H1 (cell line): Measurements from ENCODE around the gene ANO9. TPM values are rescaled to one million over a fixed set of nuclear protein-coding genes. Genes with fewer than 3 reads are reported as not detected.

ENCODE experiments used
- CTCF ChIA-PET: fragments of 300-600 bp; sonication (Branson Sonifier 250); formaldehyde crosslinking; loops from one replicate; lab custom pipeline; 2021; ENCODE audit not compliant: partially characterized antibody; lab: Charles Lee
- POLR2A ChIA-PET: fragments of 300-600 bp; sonication (Branson Sonifier 250); formaldehyde crosslinking; loops from one replicate; lab custom pipeline; 2021; ENCODE audit warnings: inconsistent platforms; ENCODE audit not compliant: partially characterized antibody; lab: Charles Lee
- DNase-seq, 2 experiments: peaks; one replicate each; pipeline versions ENCODE4 v3.0.0 to v3.0.0-alpha.2; 2010 to 2022; ENCODE audit warnings: low spot score in 2 of 2, low read depth in 1 of 2, mixed read lengths in 1 of 2
- FAIRE-seq: peaks from 2 replicates; lab custom pipeline; 2011; peaks lifted over from hg19 to GRCh38; lab: Jason Lieb, UNC
- H2AFZ ChIP-seq: 2 replicates; pipeline ENCODE4 v1.8.1; 2012; ENCODE audit warnings: low read length, inconsistent platforms
- H2AK5ac ChIP-seq: 2 replicates; pipeline ENCODE4 v1.6.1; 2013; ENCODE audit warnings: low read depth, low read length
- H2BK120ac ChIP-seq: replicated peaks from 2 replicates; pipeline ENCODE3; 2013; ENCODE audit warnings: low read depth, low read length, inconsistent platforms
- H2BK12ac ChIP-seq: 2 replicates; pipeline ENCODE4 v1.6.1; 2013; ENCODE audit warnings: low read depth, low read length
- H2BK15ac ChIP-seq: 2 replicates; pipeline ENCODE4 v1.6.1; 2013; ENCODE audit warnings: low read length
- H2BK20ac ChIP-seq: 2 replicates; pipeline ENCODE4 v1.6.1; 2013; ENCODE audit warnings: low read length
- H2BK5ac ChIP-seq: 2 replicates; pipeline ENCODE4 v1.6.1; 2013; ENCODE audit warnings: low read depth, low read length
- H3K14ac ChIP-seq: 2 replicates; pipeline ENCODE4 v1.6.1; 2013; ENCODE audit warnings: inconsistent platforms; ENCODE audit not compliant: insufficient read length
- H3K18ac ChIP-seq: 2 replicates; pipeline ENCODE4 v1.6.1; 2013; ENCODE audit warnings: low read length; ENCODE audit errors: extremely low read depth
- H3K23ac ChIP-seq: 2 replicates; pipeline ENCODE4 v1.6.1; 2013; ENCODE audit warnings: inconsistent platforms; ENCODE audit not compliant: insufficient read length
- H3K23me2 ChIP-seq: 2 replicates; pipeline ENCODE4 v1.6.1; 2013; ENCODE audit warnings: low read depth, low read length
- H3K27ac ChIP-seq: 2 replicates; pipeline ENCODE4 v1.6.1; 2011; ENCODE audit warnings: low read depth, low read length, inconsistent platforms
- H3K27me3 ChIP-seq, 4 experiments: replicated peaks in 1 of 4; 1 replicate in 1 of 4; 2 replicates in 3 of 4; pipeline versions ENCODE4 v1.6.1 to v1.8.1; 2011 to 2013; ENCODE audit warnings: low read length in 3 of 4, mild to moderate bottlenecking in 3 of 4, inconsistent platforms in 2 of 4, mixed read lengths in 2 of 4, moderate library complexity in 1 of 4; ENCODE audit not compliant: control insufficient read depth in 3 of 4, insufficient read depth in 3 of 4; ENCODE audit errors: extremely low read depth in 1 of 4
- H3K36me3 ChIP-seq, 4 experiments: 2 replicates each; pipeline versions ENCODE4 v1.6.1 to v1.8.1; 2011 to 2013; ENCODE audit warnings: mild to moderate bottlenecking in 4 of 4, low read length in 3 of 4, moderate library complexity in 2 of 4, control low read depth in 1 of 4, inconsistent platforms in 1 of 4; ENCODE audit not compliant: insufficient read depth in 4 of 4, control insufficient read depth in 2 of 4
- H3K4ac ChIP-seq: replicated peaks from 2 replicates; pipeline ENCODE3; 2013; ENCODE audit warnings: low read length, low read depth, mixed read lengths, inconsistent platforms; ENCODE audit not compliant: insufficient read length
- H3K4me1 ChIP-seq, 4 experiments: replicated peaks in 1 of 4; 1 replicate in 1 of 4; 2 replicates in 3 of 4; pipeline versions ENCODE4 v1.6.1 to v1.8.1; 2011 to 2013; ENCODE audit warnings: low read length in 3 of 4, inconsistent platforms in 2 of 4, mixed read lengths in 1 of 4; ENCODE audit not compliant: insufficient read depth in 4 of 4, control insufficient read depth in 3 of 4
- H3K4me2 ChIP-seq, 2 experiments: 2 replicates each; pipeline versions ENCODE4 v1.6.1 to v1.8.1; 2011 to 2013; ENCODE audit warnings: low read depth in 2 of 2, low read length in 2 of 2, control low read depth in 1 of 2, inconsistent platforms in 1 of 2, mild to moderate bottlenecking in 1 of 2; ENCODE audit not compliant: insufficient read depth in 1 of 2
- H3K4me3 ChIP-seq, 4 experiments: fragments of 200-600, 300-600 bp in 1 of 4; sonication (generic), shearing (Covaris generic), sonication (Bioruptor Twin) in 1 of 4; 2 replicates each; pipeline versions ENCODE4 v1.5.1 to v1.8.1; 2011 to 2016; ENCODE audit warnings: low read length in 4 of 4, low read depth in 3 of 4, control low read depth in 2 of 4, inconsistent platforms in 2 of 4, mild to moderate bottlenecking in 2 of 4, mixed read lengths in 1 of 4, moderate library complexity in 1 of 4; ENCODE audit not compliant: insufficient read depth in 2 of 4; ENCODE audit errors: extremely low read depth in 1 of 4
- H3K56ac ChIP-seq: replicated peaks from 2 replicates; pipeline ENCODE3; 2013; ENCODE audit warnings: low read depth, mild to moderate bottlenecking, mixed read lengths, low read length, inconsistent platforms; ENCODE audit not compliant: insufficient read length
- H3K79me1 ChIP-seq: 2 replicates; pipeline ENCODE4 v1.6.1; 2013; ENCODE audit warnings: low read depth, low read length, control low read depth
- H3K79me2 ChIP-seq, 2 experiments: 2 replicates each; pipeline versions ENCODE4 v1.6.1 to v1.8.1; 2012 to 2013; ENCODE audit warnings: low read length in 2 of 2, mild to moderate bottlenecking in 2 of 2, inconsistent platforms in 1 of 2; ENCODE audit not compliant: insufficient read depth in 2 of 2, control insufficient read depth in 1 of 2
- H3K9ac ChIP-seq, 4 experiments: replicated peaks in 1 of 4; 1 replicate in 1 of 4; 2 replicates in 3 of 4; pipeline versions ENCODE4 v1.6.1 to v1.8.1; 2011 to 2013; ENCODE audit warnings: low read depth in 3 of 4, low read length in 3 of 4, control low read depth in 2 of 4, mild to moderate bottlenecking in 2 of 4, moderate library complexity in 2 of 4, inconsistent platforms in 1 of 4; ENCODE audit errors: extremely low read depth in 1 of 4
- H3K9me3 ChIP-seq, 2 experiments: 2 replicates each; pipeline versions ENCODE4 v1.6.1 to v1.8.1; 2012 to 2013; ENCODE audit warnings: mild to moderate bottlenecking in 2 of 2, moderate library complexity in 2 of 2, control low read depth in 1 of 2, inconsistent platforms in 1 of 2, low read depth in 1 of 2, low read length in 1 of 2, mixed read lengths in 1 of 2; ENCODE audit not compliant: insufficient read depth in 2 of 2
- H4K20me1 ChIP-seq, 2 experiments: replicated peaks in 1 of 2; 2 replicates each; pipeline versions ENCODE3 to v1.8.1; 2011 to 2013; ENCODE audit warnings: inconsistent platforms in 2 of 2, low read length in 2 of 2, mild to moderate bottlenecking in 1 of 2; ENCODE audit not compliant: insufficient read depth in 2 of 2, control insufficient read depth in 1 of 2
- H4K5ac ChIP-seq: 2 replicates; pipeline ENCODE4 v1.6.1; 2013; ENCODE audit warnings: low read length, low read depth, mixed read lengths, inconsistent platforms; ENCODE audit not compliant: insufficient read length
- H4K8ac ChIP-seq: 2 replicates; pipeline ENCODE4 v1.8.0; 2013; ENCODE audit warnings: mild to moderate bottlenecking, moderate library complexity, low read length, inconsistent platforms; ENCODE audit not compliant: insufficient read depth; ENCODE audit errors: extremely low read depth
- H4K91ac ChIP-seq: replicated peaks from 2 replicates; pipeline ENCODE3; 2013; ENCODE audit warnings: low read length, mixed read lengths, inconsistent platforms; ENCODE audit not compliant: insufficient read length
- CBX5 ChIP-seq: fragments of 300-800, 300-1000 bp; sonication (generic); IDR thresholded peaks from 2 replicates; pipeline ENCODE4 v1.7.1; 2016; ENCODE audit warnings: antibody characterized with exemption, low read length, low read depth
- CTBP2 ChIP-seq: IDR thresholded peaks from 2 replicates; pipeline ENCODE4 v1.7.0; 2011; ENCODE audit warnings: borderline replicate concordance, mild to moderate bottlenecking, moderate library complexity, mixed read lengths, low read length; ENCODE audit not compliant: insufficient read depth, insufficient read length
- EP300 ChIP-seq, 2 experiments: IDR thresholded peaks; 1 replicate in 1 of 2; 2 replicates in 1 of 2; pipeline ENCODE4 v1.6.1; 2011 to 2012; ENCODE audit warnings: low read depth in 2 of 2, low read length in 2 of 2, mild to moderate bottlenecking in 2 of 2, borderline replicate concordance in 1 of 2, inconsistent platforms in 1 of 2, moderate library complexity in 1 of 2
- KDM5A ChIP-seq: fragments of 200-600 bp; IDR thresholded peaks from 2 replicates; pipeline ENCODE4 v1.7.1; 2012; ENCODE audit warnings: mild to moderate bottlenecking, low read length, inconsistent platforms, mixed read lengths
- MAFK ChIP-seq: IDR thresholded peaks from 2 replicates; pipeline ENCODE4 v1.6.1; 2012; ENCODE audit warnings: low read depth, mild to moderate bottlenecking, improper control_type of control experiment, low read length
- RXRA ChIP-seq: IDR thresholded peaks from 2 replicates; pipeline ENCODE4 v1.6.1; 2011; ENCODE audit warnings: low read depth, mild to moderate bottlenecking, low read length, moderate library complexity; ENCODE audit not compliant: insufficient read depth
- SAP30 ChIP-seq: fragments of 300-600 bp; sonication (generic); IDR thresholded peaks from 2 replicates; pipeline ENCODE4 v1.7.1; 2012; ENCODE audit warnings: low read length, moderate library complexity, mild to moderate bottlenecking, inconsistent platforms; ENCODE audit not compliant: insufficient read depth, insufficient replicate concordance
- SIRT6 ChIP-seq: IDR thresholded peaks from one replicate; pipeline ENCODE4 v1.7.1; 2012; ENCODE audit warnings: low read length, inconsistent platforms
- SP1 ChIP-seq: IDR thresholded peaks from 2 replicates; pipeline ENCODE4 v1.6.1; 2011; ENCODE audit warnings: low read depth, low read length
- TBP ChIP-seq: IDR thresholded peaks from 2 replicates; pipeline ENCODE4 v1.6.1; 2011; ENCODE audit warnings: low read depth, low read length, improper control_type of control experiment
- YY1 ChIP-seq: IDR thresholded peaks from 2 replicates; pipeline ENCODE4 v1.6.1; 2011; ENCODE audit warnings: low read depth, mild to moderate bottlenecking, low read length
- ZNF274 ChIP-seq: IDR thresholded peaks from 2 replicates; pipeline ENCODE4 v1.7.0; 2012; ENCODE audit warnings: low read length, borderline replicate concordance; ENCODE audit errors: extremely low read depth
- WGBS, 2 experiments: shearing (Covaris generic) in 1 of 2; methylation state at CpG; one replicate each; pipeline versions ENCODE4 v1.1.6 to v1.1.7; 2013 to 2015; ENCODE audit warnings: low lambda C conversion rate in 2 of 2, mixed read lengths in 2 of 2, inconsistent platforms in 1 of 2, low coverage in 1 of 2, missing lambda C conversion rate in 1 of 2; ENCODE audit not compliant: insufficient replicate concordance in 2 of 2, insufficient coverage in 1 of 2, insufficient read length in 1 of 2; ENCODE audit errors: extremely low coverage in 1 of 2, missing lambda C conversion rate in 1 of 2; 5-methylcytosine and 5-hydroxymethylcytosine counted together
- polyA plus RNA-seq, 7 experiments: library from polyadenylated mRNA; depleted of rRNA in 3 of 7; stranded (reverse) in 5 of 7; unstranded in 2 of 7; fragments of >200 nt in 5 of 7; fragments of 200-250 nt in 2 of 7; gene quantifications; 1 replicate in 5 of 7; 2 replicates in 1 of 7; 4 replicates in 1 of 7; pipeline versions ENCODE4 v1.2.1 to v1.2.3, GENCODE V29; 2011 to 2013; ENCODE audit warnings: missing spikeins in 2 of 7, mixed read lengths in 2 of 7
- total RNA-seq: library from RNA; stranded (reverse); fragmentation: NEBNext Ultra II Directional; extraction: Animal tissue kit (Norgen Biotek cat#: 25700); gene quantifications from 2 replicates; pipeline ENCODE4 v1.2.1, GENCODE V29; 2021

Gene ANO9
- total and polyA plus RNA-seq, 2 of the 8 experiments (the other 6 are each of a cell fraction or from before 2014, with no cell fraction given), result 20.0 to 20.7 TPM

DNA sequence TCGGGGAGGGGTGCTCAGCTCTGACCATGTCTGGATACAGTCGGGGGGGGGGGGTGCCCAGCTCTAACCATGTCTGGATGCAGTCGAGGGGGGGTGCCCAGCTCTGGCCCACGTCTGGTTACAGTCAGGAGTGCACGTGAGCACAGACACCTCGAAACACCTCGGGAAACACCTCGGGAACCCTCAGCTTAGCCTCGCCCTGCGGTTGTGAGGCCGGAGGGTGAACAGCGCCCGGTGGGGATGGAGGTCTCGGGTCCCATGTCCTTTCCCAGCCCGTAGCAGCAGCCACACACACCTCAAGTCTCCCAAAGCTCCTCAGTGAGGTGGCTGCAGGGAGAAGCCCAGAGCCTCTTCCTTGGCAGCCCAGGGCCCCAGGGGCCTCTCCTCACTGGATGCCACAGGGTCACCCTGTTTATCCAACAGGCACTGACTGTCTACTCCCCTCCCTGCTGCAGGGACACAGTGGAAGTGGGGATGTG, 29.1 kb downstream of the ANO9 start:
- H3K4me1 ChIP-seq, result peaks cover 0 to 23% (median 14%) of the 10 kb centered on the region in 4 experiments; a peak in 6 of 7 replicates
- no peak overlapping the region for H4K5ac ChIP-seq
- FAIRE-seq (no peak), DNase-seq (no peak)
- H4K20me1 ChIP-seq, result peaks cover 13 to 19% of the 10 kb centered on the region in 2 experiments
- POLR2A ChIA-PET, result interaction anchor here (0.6 to 1.4 kb wide), 7 partner anchors 11 to 73 kb away, joined by 3 to 5 read pairs (median 3); no protein-coding TSS in a partner anchor
- H2BK15ac ChIP-seq, result no peak overlapping the region
- no peak overlapping the region for H2BK20ac ChIP-seq
- H3K23me2 ChIP-seq, result peaks cover 9% of the 10 kb centered on the region; the same call in 1 of the 2 replicates
- H3K56ac ChIP-seq, result no peak overlapping the region
- no peak overlapping the region for H3K4me2 ChIP-seq
- peaks cover 0 to 12% (median 3%) of the 10 kb centered on the region in 4 experiments; a peak in 5 of 7 replicates for H3K27me3 ChIP-seq
- no peak overlapping the region for H4K8ac ChIP-seq
- no peak overlapping the region for H2AFZ ChIP-seq
- no peak overlapping the region for H3K14ac ChIP-seq
- peaks cover 8% of the 10 kb centered on the region for H3K79me1 ChIP-seq
- H2BK5ac ChIP-seq, result no peak overlapping the region
- H3K23ac ChIP-seq, result no peak overlapping the region
- no peak overlapping the region for H3K4ac ChIP-seq
- WGBS, 2 experiments, result 95% methylated on average over 12 of the region's 15 CpGs; no CpG with 5 or more reads in 1 of the 2 experiments
- no peak overlapping the region for H2BK120ac ChIP-seq
- H2AK5ac ChIP-seq, result no peak overlapping the region
- H3K9ac ChIP-seq, result no peak overlapping the region
- CTCF ChIA-PET, result no interaction called here
- H3K18ac ChIP-seq, result no peak overlapping the region
- H4K91ac ChIP-seq, result no peak overlapping the region
- H3K9me3 ChIP-seq, result no peaks in the 10 kb centered on the region
- peaks cover 0 to 19% of the 10 kb centered on the region in 2 experiments; a peak in 1 of 4 replicates for H3K79me2 ChIP-seq
- no peak overlapping the region for H2BK12ac ChIP-seq
- H3K36me3 ChIP-seq, result no peaks in the 10 kb centered on the region
- H3K4me3 ChIP-seq, result no peak overlapping the region
- no peak overlapping the region for H3K27ac ChIP-seq
- no peak for TF ChIP-seq SP1
- no peak for TF ChIP-seq SIRT6
- no peak for TF ChIP-seq ZNF274
- TF ChIP-seq MAFK, result no peak
- no peak for TF ChIP-seq TBP
- no peak for TF ChIP-seq EP300 (IDR thresholded peaks at IDR 0.05; ENCODE audit: borderline replicate concordance in 1 of 2, low read depth in 2 of 2, low read length in 2 of 2)
- TF ChIP-seq RXRA, result no peak
- TF ChIP-seq SAP30, result no peak
- no peak for TF ChIP-seq CBX5
- TF ChIP-seq CTBP2, result no peak
- no peak for TF ChIP-seq KDM5A
- TF ChIP-seq YY1, result no peak
